PFSK-1 (cell line): Measurements from ENCODE around the gene KRR1.

Experiments used
- FOXP2 ChIP-seq: optimal IDR thresholded peaks from 2 replicates; pipeline ENCODE3; 2011; ENCODE audit warnings: borderline replicate concordance, control low read depth, inconsistent platforms; ENCODE audit not compliant: insufficient read depth; ENCODE audit errors: extremely low read length, extremely low read depth
- POLR2AphosphoS5 ChIP-seq: IDR thresholded peaks from 2 replicates; pipeline ENCODE4 v1.6.1; 2012; ENCODE audit warnings: low read depth, mild to moderate bottlenecking, control low read depth, low read length, moderate library complexity
- REST ChIP-seq, 2 experiments: IDR thresholded peaks; 2 replicates each; pipeline versions ENCODE4 v1.6.1 to v1.8.0; 2011 to 2012; ENCODE audit warnings: low read depth in 2 of 2, low read length in 2 of 2, control low read depth in 1 of 2, inconsistent platforms in 1 of 2, mild to moderate bottlenecking in 1 of 2, moderate library complexity in 1 of 2; ENCODE audit not compliant: insufficient read depth in 1 of 2
- SIN3A ChIP-seq: IDR thresholded peaks from 2 replicates; pipeline ENCODE4 v1.6.1; 2012; ENCODE audit warnings: mild to moderate bottlenecking, low read length, moderate library complexity, borderline replicate concordance; ENCODE audit not compliant: insufficient read depth
- TAF1 ChIP-seq: IDR thresholded peaks from 2 replicates; pipeline ENCODE4 v1.6.1; 2012; ENCODE audit warnings: low read length, control low read depth, borderline replicate concordance; ENCODE audit not compliant: insufficient read depth

The KRR1 gene

GRCh38 chr12:75460204-75460603, 51.2 kb downstream of the KRR1 start:
- TF ChIP-seq REST (IDR thresholded peaks at IDR 0.05; ENCODE audit: insufficient read depth in 1 of 2, low read depth in 2 of 2, low read length in 2 of 2): no peak
- no peak for TF ChIP-seq POLR2AphosphoS5
- no peak for TF ChIP-seq FOXP2
- no peak for TF ChIP-seq TAF1
- no peak for TF ChIP-seq SIN3A

GRCh38 chr12:75459755-75460154, 51.7 kb downstream of the KRR1 start:
- no peak for TF ChIP-seq REST (IDR thresholded peaks at IDR 0.05; ENCODE audit: insufficient read depth in 1 of 2, low read depth in 2 of 2, low read length in 2 of 2)
- no peak for TF ChIP-seq FOXP2
- no peak for TF ChIP-seq SIN3A
- no peak for TF ChIP-seq TAF1
- TF ChIP-seq POLR2AphosphoS5: no peak

DNA sequence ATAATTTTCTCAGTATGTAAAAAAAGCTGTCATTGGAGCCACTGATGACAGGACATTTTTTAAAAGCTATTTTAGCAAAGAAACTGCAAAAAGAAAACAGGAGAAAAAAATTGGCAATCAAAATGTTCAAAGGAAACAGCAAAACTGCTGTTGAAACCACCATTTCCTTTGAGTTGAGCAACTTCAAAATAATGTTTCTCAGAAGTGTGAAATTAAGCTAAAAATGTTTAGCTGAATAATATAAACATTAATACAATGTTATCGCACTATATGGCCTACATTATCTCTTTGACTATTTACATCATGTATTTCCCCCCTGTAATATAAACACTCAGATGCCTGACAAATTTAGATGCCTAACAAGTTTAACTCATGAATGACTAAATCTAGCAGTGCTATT, 54.2 kb downstream of the KRR1 start:
- no peak for TF ChIP-seq TAF1
- TF ChIP-seq POLR2AphosphoS5: no peak
- no peak for TF ChIP-seq SIN3A
- no peak for TF ChIP-seq FOXP2

DNA sequence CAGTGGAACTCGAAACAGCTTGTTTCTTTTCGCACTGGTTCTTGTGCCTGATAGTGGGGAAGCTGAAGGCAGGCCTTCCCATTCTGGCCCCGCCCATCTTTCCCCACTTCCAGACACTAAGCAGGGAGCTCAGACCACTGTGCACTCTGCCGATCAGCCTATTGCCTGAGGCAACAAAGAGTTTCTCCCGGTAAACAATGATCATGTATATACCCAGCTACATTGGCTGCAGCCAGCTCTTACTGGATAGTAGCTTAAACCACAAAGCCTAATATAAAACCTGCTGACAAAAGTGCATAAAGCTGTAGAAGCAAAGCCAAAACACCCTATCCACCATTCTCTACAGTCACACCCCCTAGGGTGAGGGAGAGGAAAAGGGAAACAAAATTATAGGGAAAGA, 55.6 kb downstream of the KRR1 start:
- TF ChIP-seq FOXP2: no peak

GRCh38 chr12:75452675-75453330, 58.6 kb downstream of the KRR1 start:
- TF ChIP-seq SIN3A: no peak
- TF ChIP-seq TAF1: no peak
- TF ChIP-seq REST (IDR thresholded peaks at IDR 0.05; ENCODE audit: insufficient read depth in 1 of 2, low read depth in 2 of 2, low read length in 2 of 2): no peak
- TF ChIP-seq POLR2AphosphoS5: no peak
- TF ChIP-seq FOXP2: no peak

GRCh38 chr12:75447691-75448393, 63.6 kb downstream of the KRR1 start:
- no peak for TF ChIP-seq TAF1
- no peak for TF ChIP-seq SIN3A
- TF ChIP-seq POLR2AphosphoS5: no peak
- TF ChIP-seq FOXP2: no peak
- TF ChIP-seq REST (IDR thresholded peaks at IDR 0.05; ENCODE audit: insufficient read depth in 1 of 2, low read depth in 2 of 2, low read length in 2 of 2): no peak
